Nucleus accumbens (tissue), 56 donors: ENCODE measurements around the gene DDR1.
"Not testable (repeated sequence)": the region's sequence is repeated elsewhere in the genome, so short reads cannot be mapped to it uniquely, and the experiment has no call there.

Experiments
- DNase-seq, 56 donors: peaks; one replicate each; lab custom pipeline; 2025; lab: John Stamatoyannopoulos, UW

Gene DDR1

GRCh38 chr6:30913721-30914075, 29.4 kb downstream of the DDR1 start:
- DNase-seq: peak in 1 of 56 donors; percentile 75

GRCh38 chr6:30914076-30914853, 29.9 kb downstream of the DDR1 start, which contains the start of gene VARS2:
Gene VARS2 (plus strand): TSS chr6:30914238. CDS start chr6:30914837, 599 bp downstream.
- DNase-seq: peak in 55 of 56 donors; percentile 38 to 97 (median 90)

GRCh38 chr6:30914854-30915590, 30.7 kb downstream of the DDR1 start:
- DNase-seq: peak in 19 of 56 donors; percentile 8 to 58 (median 39)

- DNase-seq: peak in 39 of 56 donors; percentile 5 to 69 (median 33)
These were observed 31.2 kb downstream of the DDR1 start for GRCh38 chr6:30915591-30915946.

- no peak for DNase-seq
These were observed 32.7 kb downstream of the DDR1 start for GRCh38 chr6:30917041-30917440.

GRCh38 chr6:30917487-30917886, 33.2 kb downstream of the DDR1 start:
- no peak for DNase-seq

- DNase-seq: no peak
These were observed 34.4 kb downstream of the DDR1 start for GRCh38 chr6:30918670-30919069.

GRCh38 chr6:30922447-30922852, 38.1 kb downstream of the DDR1 start:
- no peak for DNase-seq

GRCh38 chr6:30924040-30924627, 39.8 kb downstream of the DDR1 start:
- DNase-seq: not testable (repeated sequence)

GRCh38 chr6:30926644-30927043, 42.3 kb downstream of the DDR1 start:
- DNase-seq: no peak

GRCh38 chr6:30927080-30927479, 42.8 kb downstream of the DDR1 start:
- not testable (repeated sequence) for DNase-seq

GRCh38 chr6:30928677-30929076, 44.4 kb downstream of the DDR1 start:
- DNase-seq: no peak

GRCh38 chr6:30930506-30930905, 46.2 kb downstream of the DDR1 start:
- DNase-seq: no peak

GRCh38 chr6:30931272-30931671, 47.0 kb downstream of the DDR1 start:
- no peak for DNase-seq

- no peak for DNase-seq
These were observed 47.8 kb downstream of the DDR1 start, which contains the start of gene SFTA2 for GRCh38 chr6:30931969-30932645. Gene SFTA2 (minus strand): TSS chr6:30932170. CDS start chr6:30932096, 74 bp downstream.

GRCh38 chr6:30932665-30933365, 48.5 kb downstream of the DDR1 start:
- DNase-seq: no peak

- no peak for DNase-seq
These were observed 50.7 kb downstream of the DDR1 start for GRCh38 chr6:30935018-30935417.

GRCh38 chr6:30937265-30937664, 52.9 kb downstream of the DDR1 start:
- DNase-seq: no peak

GRCh38 chr6:30938730-30939129, 54.4 kb downstream of the DDR1 start:
- DNase-seq: no peak

GRCh38 chr6:30939473-30939872, 55.2 kb downstream of the DDR1 start:
- DNase-seq: no peak
